Activated B cell treated with CpG ODN at 0.5 μM for 24 hours (primary cell): ENCODE results near the gene GINS2. TPM values are rescaled to one million over a fixed set of nuclear protein-coding genes. Genes with fewer than 3 reads are reported as not detected.

Experiments
- ATAC-seq: fragments of 200-7000 bp; cut with Tn5 transposase; one replicate; pipeline ENCODE4 v1.10.0; 2021; ENCODE audit warnings: low read depth, mild to moderate bottlenecking, moderate library complexity
- CTCF ChIA-PET: fragments of 350-600 bp; sonication (Branson Sonifier 250); formaldehyde crosslinking; loops from one replicate; lab custom pipeline; 2021; ENCODE audit warnings: antibody characterized with exemption; lab: Charles Lee
- POLR2A ChIA-PET: fragments of 350-600 bp; sonication (Branson Sonifier 250); formaldehyde crosslinking; loops from one replicate; lab custom pipeline; 2021; ENCODE audit warnings: antibody characterized with exemption; lab: Charles Lee
- DNase-seq: peaks from one replicate; pipeline ENCODE4 v3.0.0; 2022
- H3K27ac Mint-ChIP-seq: one replicate; pipeline ENCODE4 v1.8.0; 2020; ENCODE audit warnings: mixed read lengths
- H3K27me3 Mint-ChIP-seq: one replicate; pipeline ENCODE4 v1.8.0; 2021; ENCODE audit warnings: mixed read lengths
- H3K36me3 Mint-ChIP-seq: one replicate; pipeline ENCODE4 v1.8.0; 2021; ENCODE audit warnings: low read depth, mixed read lengths
- H3K4me1 Mint-ChIP-seq: one replicate; pipeline ENCODE4 v1.8.0; 2021; ENCODE audit warnings: mixed read lengths
- H3K4me3 Mint-ChIP-seq: one replicate; pipeline ENCODE4 v1.8.0; 2020; ENCODE audit warnings: mild to moderate bottlenecking, mixed read lengths
- H3K9me3 Mint-ChIP-seq: one replicate; pipeline ENCODE4 v1.8.0; 2020; ENCODE audit warnings: mixed read lengths
- CTCF ChIP-seq: fragments of 200-600 bp; IDR thresholded peaks from one replicate; pipeline ENCODE4 v1.8.0; 2022; ENCODE audit warnings: antibody characterized with exemption, mild to moderate bottlenecking
- intact Hi-C: fragments of 100-400 bp; cut with micrococcal nuclease; formaldehyde crosslinking; loops from one replicate; pipeline ENCODE4 v1.15.1; 2024
- total RNA-seq: library from RNA; stranded (reverse); gene quantifications from 2 replicates; pipeline ENCODE4 v1.2.3, GENCODE V29; 2022

The GINS2 gene
- total RNA-seq, 1 donor from 2014 or later, result 6.0 TPM

DNA sequence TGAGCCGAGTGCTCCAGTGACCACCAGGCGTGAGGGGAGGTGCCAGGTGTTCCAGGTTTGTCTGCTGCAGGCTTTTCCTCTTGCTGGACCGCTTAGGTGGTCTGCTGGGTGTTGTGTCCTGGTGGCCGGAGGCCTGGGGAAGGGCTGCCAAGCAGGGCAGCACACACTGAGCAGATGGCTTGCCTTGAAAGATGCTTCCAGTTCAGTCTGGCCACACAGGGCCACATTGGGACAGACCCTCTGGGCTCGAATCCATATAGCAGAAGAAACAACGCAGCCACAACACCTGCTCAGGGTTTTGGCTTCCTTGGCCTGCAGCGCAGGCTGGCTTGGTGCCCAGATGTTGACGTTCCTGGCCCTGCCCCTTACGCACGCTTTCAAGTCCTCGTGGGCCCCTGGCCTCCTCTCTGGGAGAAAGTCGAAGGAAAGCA is 24.8 kb downstream of the GINS2 start:
- Mint-ChIP-seq H3K4me3 (no peak overlapping the region), H3K27ac (no peak overlapping the region), H3K4me1 (no peaks in the 10 kb centered on the region), H3K36me3 (peaks cover 82% of the 10 kb centered on the region), H3K9me3 (no peaks in the 10 kb centered on the region), H3K27me3 (no peaks in the 10 kb centered on the region)
- no peak for TF ChIP-seq CTCF
- POLR2A ChIA-PET, result no interaction called here
- no peak for DNase-seq
- intact Hi-C loops, result no loop called here
- ATAC-seq, result no peak
- CTCF ChIA-PET, result no interaction called here

GRCh38 chr16:85662976-85663830 is 25.6 kb downstream of the GINS2 start:
- H3K36me3 Mint-ChIP-seq, result peaks cover 82% of the 10 kb centered on the region
- DNase-seq, result no peak
- intact Hi-C loops, result no loop called here
- no peaks in the 10 kb centered on the region for H3K27me3 Mint-ChIP-seq
- H3K27ac Mint-ChIP-seq, result no peak overlapping the region
- ChIA-PET POLR2A (no interaction called here), CTCF (no interaction called here)
- no peaks in the 10 kb centered on the region for H3K4me1 Mint-ChIP-seq
- H3K9me3 Mint-ChIP-seq, result no peaks in the 10 kb centered on the region
- no peak for TF ChIP-seq CTCF
- ATAC-seq, result no peak
- H3K4me3 Mint-ChIP-seq, result no peak overlapping the region

GRCh38 chr16:85662482-85662812 is 26.3 kb downstream of the GINS2 start:
- DNase-seq, result no peak
- Mint-ChIP-seq H3K27ac (no peak overlapping the region), H3K4me1 (no peaks in the 10 kb centered on the region), H3K4me3 (no peak overlapping the region), H3K9me3 (no peaks in the 10 kb centered on the region), H3K36me3 (peaks cover 80% of the 10 kb centered on the region), H3K27me3 (no peaks in the 10 kb centered on the region)
- intact Hi-C loops, result no loop called here
- ATAC-seq, result no peak
- no peak for TF ChIP-seq CTCF
- CTCF ChIA-PET, result no interaction called here
- POLR2A ChIA-PET, result no interaction called here

DNA sequence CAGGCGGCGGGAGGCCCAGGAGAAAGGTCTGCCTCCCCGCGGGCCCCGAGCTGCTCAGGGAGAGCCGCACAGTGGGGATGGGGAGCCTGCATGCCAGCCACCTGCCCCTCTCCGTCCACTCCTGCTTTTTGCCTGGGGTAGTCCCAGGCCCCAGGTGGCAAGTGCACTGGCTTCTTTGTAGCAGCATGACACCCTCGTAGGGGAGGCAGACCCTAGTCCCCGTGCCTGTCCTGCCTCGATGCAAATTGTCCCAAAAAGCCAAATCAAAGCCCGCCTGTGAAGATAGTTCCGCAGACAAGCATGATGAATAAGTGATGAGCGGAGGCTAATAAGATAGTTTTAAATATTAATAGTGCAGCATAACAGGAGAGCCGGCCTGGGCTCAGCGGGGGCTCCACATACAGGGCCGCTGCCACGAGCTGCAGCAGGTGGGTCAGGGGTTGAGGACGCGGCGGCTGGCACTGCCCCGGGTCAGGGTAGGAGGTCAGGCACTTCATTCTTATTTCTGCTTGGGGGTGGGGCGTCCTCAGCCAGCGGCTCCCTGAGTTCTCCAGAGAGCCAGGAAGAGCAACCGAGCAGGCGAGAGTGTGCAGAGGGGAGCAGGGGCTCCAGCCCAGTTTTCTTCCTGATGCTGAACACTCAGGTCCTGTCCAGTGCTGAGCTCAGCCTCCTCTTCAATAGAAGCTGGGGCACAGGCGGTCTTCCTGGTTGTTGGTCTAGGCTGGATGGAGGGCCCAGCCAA is 26.8 kb downstream of the GINS2 start:
- ATAC-seq, result no peak
- TF ChIP-seq CTCF, result no peak
- DNase-seq, result no peak
- Mint-ChIP-seq H3K4me1 (no peaks in the 10 kb centered on the region), H3K4me3 (no peak overlapping the region), H3K9me3 (no peaks in the 10 kb centered on the region), H3K27ac (no peak overlapping the region), H3K27me3 (no peaks in the 10 kb centered on the region), H3K36me3 (peaks cover 80% of the 10 kb centered on the region)
- CTCF ChIA-PET, result interaction anchor here (1.9 kb wide), 1 partner anchor 55 kb away, joined by 12 read pairs; no protein-coding TSS in a partner anchor
- POLR2A ChIA-PET, result no interaction called here
- intact Hi-C loops, result no loop called here
